NCI-H526 (cell line): ENCODE measurements around the gene ULK4.
"Not testable (repeated sequence)": the region's sequence is repeated elsewhere in the genome, so short reads cannot be mapped to it uniquely, and the experiment has no call there.

Experiments
- DNase-seq, 2 experiments: peaks; one replicate each; lab custom pipeline; 2025; lab: John Stamatoyannopoulos, UW

ULK4 gene

GRCh38 chr3:41307065-41307464 is 654.8 kb downstream of the ULK4 start:
- DNase-seq = no peak

- DNase-seq = no peak
Measured at GRCh38 chr3:41304593-41304992, 657.3 kb downstream of the ULK4 start.

- DNase-seq = no peak
Measured at GRCh38 chr3:41302295-41302694, 659.6 kb downstream of the ULK4 start.

GRCh38 chr3:41301548-41301947 is 660.4 kb downstream of the ULK4 start:
- no peak for DNase-seq

GRCh38 chr3:41299036-41299435 is 662.9 kb downstream of the ULK4 start:
- no peak for DNase-seq

GRCh38 chr3:41297750-41298149 is 664.2 kb downstream of the ULK4 start:
- DNase-seq = no peak

- DNase-seq = no peak
Measured at GRCh38 chr3:41296556-41296955, 665.3 kb downstream of the ULK4 start.

GRCh38 chr3:41295740-41296139 is 666.2 kb downstream of the ULK4 start:
- DNase-seq = no peak

- no peak for DNase-seq
Measured at GRCh38 chr3:41293169-41293681, 668.7 kb downstream of the ULK4 start.

- DNase-seq = no peak
Measured at GRCh38 chr3:41290736-41291135, 671.2 kb downstream of the ULK4 start.

GRCh38 chr3:41290306-41290705 is 671.6 kb downstream of the ULK4 start:
- DNase-seq = no peak

- no peak for DNase-seq
Measured at GRCh38 chr3:41288785-41289184, 673.1 kb downstream of the ULK4 start.

- DNase-seq = no peak
Measured at GRCh38 chr3:41286305-41286704, 675.6 kb downstream of the ULK4 start.

- DNase-seq = not testable (repeated sequence)
Measured at GRCh38 chr3:41284934-41285333, 677.0 kb downstream of the ULK4 start.

- no peak for DNase-seq
Measured at GRCh38 chr3:41277790-41278465, 684.0 kb downstream of the ULK4 start.

GRCh38 chr3:41276191-41276590 is 685.7 kb downstream of the ULK4 start:
- no peak for DNase-seq

GRCh38 chr3:41274944-41275668 is 686.8 kb downstream of the ULK4 start:
- no peak for DNase-seq

- no peak for DNase-seq
Measured at GRCh38 chr3:41272667-41273066, 689.2 kb downstream of the ULK4 start.

- no peak for DNase-seq
Measured at GRCh38 chr3:41267975-41268640, 693.8 kb downstream of the ULK4 start.

GRCh38 chr3:41265823-41266273 is 696.1 kb downstream of the ULK4 start:
- DNase-seq = no peak

- no peak for DNase-seq
Measured at GRCh38 chr3:41265011-41265545, 696.8 kb downstream of the ULK4 start.

GRCh38 chr3:41260063-41260450 is 701.8 kb downstream of the ULK4 start:
- DNase-seq = no peak
